Neutrophil (primary cell): ENCODE data around the gene SNX24.

Experiments
- H3K27ac ChIP-seq: fragments of 200-600 bp; sonication (generic); 2 replicates; pipeline ENCODE4 v1.5.1; 2016; ENCODE audit warnings: mild to moderate bottlenecking, moderate library complexity
- H3K27me3 ChIP-seq: fragments of 200-600 bp; sonication (generic); 2 replicates; pipeline ENCODE4 v1.6.0; 2016; ENCODE audit warnings: mild to moderate bottlenecking
- H3K36me3 ChIP-seq: fragments of 200-600 bp; sonication (generic); 2 replicates; pipeline ENCODE4 v1.5.1; 2017
- H3K4me1 ChIP-seq, 2 experiments: fragments of 200-600 bp in 1 of 2; sonication (generic) in 1 of 2; 1 replicate in 1 of 2; 2 replicates in 1 of 2; pipeline versions ENCODE4 v1.5.1 to v1.6.1; 2013 to 2016; ENCODE audit warnings: low read depth in 1 of 2, low read length in 1 of 2, mild to moderate bottlenecking in 1 of 2, moderate library complexity in 1 of 2; ENCODE audit not compliant: control insufficient read depth in 1 of 2, insufficient read depth in 1 of 2
- H3K4me3 ChIP-seq, 2 experiments: fragments of 200-600 bp in 1 of 2; sonication (generic) in 1 of 2; 1 replicate in 1 of 2; 2 replicates in 1 of 2; pipeline ENCODE4 v1.5.1; 2013 to 2016; ENCODE audit warnings: low read depth in 1 of 2, low read length in 1 of 2, mild to moderate bottlenecking in 1 of 2, moderate library complexity in 1 of 2
- H3K9me3 ChIP-seq: fragments of 200-600 bp; sonication (generic); 2 replicates; pipeline ENCODE4 v1.5.1; 2016
- CTCF ChIP-seq: fragments of 200-600 bp; sonication (generic); IDR thresholded peaks from 2 replicates; pipeline ENCODE4 v1.5.1; 2016; ENCODE audit warnings: antibody characterized with exemption

The SNX24 gene

GRCh38 chr5:122858451-122858850, 13.0 kb downstream of the SNX24 start:
- peaks cover 6 to 7% of the 10 kb centered on the region in 2 experiments for H3K4me1 ChIP-seq
- no peaks in the 10 kb centered on the region for H3K9me3 ChIP-seq
- TF ChIP-seq CTCF, result no peak
- no peak overlapping the region for H3K27ac ChIP-seq
- H3K4me3 ChIP-seq, result no peak overlapping the region
- no peaks in the 10 kb centered on the region for H3K36me3 ChIP-seq
- no peaks in the 10 kb centered on the region for H3K27me3 ChIP-seq

- no peak overlapping the region for H3K4me3 ChIP-seq
- H3K36me3 ChIP-seq, result no peaks in the 10 kb centered on the region
- H3K9me3 ChIP-seq, result no peaks in the 10 kb centered on the region
- H3K27me3 ChIP-seq, result no peaks in the 10 kb centered on the region
- TF ChIP-seq CTCF, result no peak
- H3K4me1 ChIP-seq, result no peaks in the 10 kb centered on the region
- H3K27ac ChIP-seq, result no peak overlapping the region
Measured at GRCh38 chr5:122863240-122863639, 17.8 kb downstream of the SNX24 start.

GRCh38 chr5:122863721-122864120, 18.3 kb downstream of the SNX24 start:
- Histone ChIP-seq H3K9me3 (no peaks in the 10 kb centered on the region), H3K27ac (no peak overlapping the region), H3K27me3 (no peaks in the 10 kb centered on the region), H3K36me3 (no peaks in the 10 kb centered on the region), H3K4me1 (no peaks in the 10 kb centered on the region), H3K4me3 (no peak overlapping the region)
- TF ChIP-seq CTCF, result no peak

- no peaks in the 10 kb centered on the region for H3K27me3 ChIP-seq
- TF ChIP-seq CTCF, result no peak
- H3K9me3 ChIP-seq, result no peaks in the 10 kb centered on the region
- H3K4me1 ChIP-seq, result no peaks in the 10 kb centered on the region
- H3K27ac ChIP-seq, result no peak overlapping the region
- no peak overlapping the region for H3K4me3 ChIP-seq
- no peaks in the 10 kb centered on the region for H3K36me3 ChIP-seq
Measured at GRCh38 chr5:122864400-122864799, 19.0 kb downstream of the SNX24 start.

GRCh38 chr5:122864842-122865241, 19.4 kb downstream of the SNX24 start:
- TF ChIP-seq CTCF, result no peak
- H3K4me1 ChIP-seq, result no peaks in the 10 kb centered on the region
- H3K27me3 ChIP-seq, result no peaks in the 10 kb centered on the region
- H3K27ac ChIP-seq, result no peak overlapping the region
- no peak overlapping the region for H3K4me3 ChIP-seq
- no peaks in the 10 kb centered on the region for H3K9me3 ChIP-seq
- no peaks in the 10 kb centered on the region for H3K36me3 ChIP-seq

GRCh38 chr5:122870219-122870856, 24.9 kb downstream of the SNX24 start:
- H3K27ac ChIP-seq, result no peak overlapping the region
- no peak overlapping the region for H3K4me3 ChIP-seq

More at GRCh38 chr5:122870219-122870856, 24.9 kb downstream of the SNX24 start:
- Histone ChIP-seq H3K27me3 (no peaks in the 10 kb centered on the region), H3K4me1 (no peaks in the 10 kb centered on the region), H3K36me3 (no peaks in the 10 kb centered on the region), H3K9me3 (no peaks in the 10 kb centered on the region)
- no peak for TF ChIP-seq CTCF
